ENCODE data around the gene TRIM10.

- TF ChIP-seq POLR2A (IDR thresholded peaks at IDR 0.05) (no peak), CTCF (IDR thresholded peaks at IDR 0.05) (no peak)
Measured at GRCh38 chr6:30113841-30114240, 47.2 kb downstream of the TRIM10 start.

Measured in gastroesophageal sphincter (tissue), 3 donors.